Measurements from ENCODE around the gene TNNI3. TPM values are rescaled to one million over a fixed set of nuclear protein-coding genes. Genes with fewer than 3 reads are reported as not detected.

The TNNI3 gene
- total and polyA plus RNA-seq, 9 of the 15 experiments (the other 6 are each of a cell fraction or from before 2014, with no cell fraction given): 4.7 to 158 (median 42.0) TPM

DNA sequence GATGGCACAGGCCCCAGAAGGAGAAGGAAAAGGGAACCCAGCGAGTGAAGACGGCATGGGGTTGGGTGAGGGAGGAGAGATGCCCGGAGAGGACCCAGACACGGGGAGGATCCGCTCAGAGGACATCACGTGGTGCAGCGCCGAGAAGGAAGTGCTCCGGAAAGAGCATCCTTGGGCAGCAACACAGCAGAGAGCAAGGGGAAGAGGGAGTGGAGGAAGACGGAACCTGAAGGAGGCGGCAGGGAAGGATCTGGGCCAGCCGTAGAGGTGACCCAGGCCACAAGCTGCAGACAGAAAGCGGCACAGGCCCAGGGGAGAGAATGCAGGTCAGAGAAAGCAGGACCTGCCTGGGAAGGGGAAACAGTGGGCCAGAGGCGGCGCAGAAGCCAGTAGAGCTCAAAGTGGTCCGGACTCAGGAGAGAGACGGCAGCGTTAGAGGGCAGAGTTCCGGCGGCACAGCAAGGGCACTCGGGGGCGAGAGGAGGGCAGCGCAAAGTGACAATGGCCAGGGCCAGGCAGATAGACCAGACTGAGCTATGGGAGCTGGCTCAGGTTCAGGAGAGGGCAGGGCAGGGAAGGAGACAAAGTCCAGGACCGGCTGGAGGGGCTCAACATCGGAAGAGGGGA lies 41.2 kb downstream of the TNNI3 start (continued):
- TF ChIP-seq, protein P1, sequence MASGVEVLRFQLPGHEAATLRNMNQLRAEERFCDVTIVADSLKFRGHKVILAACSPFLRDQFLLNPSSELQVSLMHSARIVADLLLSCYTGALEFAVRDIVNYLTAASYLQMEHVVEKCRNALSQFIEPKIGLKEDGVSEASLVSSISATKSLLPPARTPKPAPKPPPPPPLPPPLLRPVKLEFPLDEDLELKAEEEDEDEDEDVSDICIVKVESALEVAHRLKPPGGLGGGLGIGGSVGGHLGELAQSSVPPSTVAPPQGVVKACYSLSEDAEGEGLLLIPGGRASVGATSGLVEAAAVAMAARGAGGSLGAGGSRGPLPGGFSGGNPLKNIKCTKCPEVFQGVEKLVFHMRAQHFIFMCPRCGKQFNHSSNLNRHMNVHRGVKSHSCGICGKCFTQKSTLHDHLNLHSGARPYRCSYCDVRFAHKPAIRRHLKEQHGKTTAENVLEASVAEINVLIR (CRISPR knock-in tag; IDR thresholded peaks at IDR 0.05): no peak
- TF ChIP-seq PHB (CRISPR knock-in tag; IDR thresholded peaks at IDR 0.05): no peak
- TF ChIP-seq ZSCAN32 (CRISPR knock-in tag; IDR thresholded peaks at IDR 0.05): no peak
- TF ChIP-seq, protein P2, sequence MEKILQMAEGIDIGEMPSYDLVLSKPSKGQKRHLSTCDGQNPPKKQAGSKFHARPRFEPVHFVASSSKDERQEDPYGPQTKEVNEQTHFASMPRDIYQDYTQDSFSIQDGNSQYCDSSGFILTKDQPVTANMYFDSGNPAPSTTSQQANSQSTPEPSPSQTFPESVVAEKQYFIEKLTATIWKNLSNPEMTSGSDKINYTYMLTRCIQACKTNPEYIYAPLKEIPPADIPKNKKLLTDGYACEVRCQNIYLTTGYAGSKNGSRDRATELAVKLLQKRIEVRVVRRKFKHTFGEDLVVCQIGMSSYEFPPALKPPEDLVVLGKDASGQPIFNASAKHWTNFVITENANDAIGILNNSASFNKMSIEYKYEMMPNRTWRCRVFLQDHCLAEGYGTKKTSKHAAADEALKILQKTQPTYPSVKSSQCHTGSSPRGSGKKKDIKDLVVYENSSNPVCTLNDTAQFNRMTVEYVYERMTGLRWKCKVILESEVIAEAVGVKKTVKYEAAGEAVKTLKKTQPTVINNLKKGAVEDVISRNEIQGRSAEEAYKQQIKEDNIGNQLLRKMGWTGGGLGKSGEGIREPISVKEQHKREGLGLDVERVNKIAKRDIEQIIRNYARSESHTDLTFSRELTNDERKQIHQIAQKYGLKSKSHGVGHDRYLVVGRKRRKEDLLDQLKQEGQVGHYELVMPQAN (IDR thresholded peaks at IDR 0.05; ENCODE audit: borderline replicate concordance): 0 out of 2 replicates have a peak, but pooled peaks have one; percentile 28
- peak; percentile 48 for TF ChIP-seq KDM5B (IDR thresholded peaks at IDR 0.05; ENCODE audit: insufficient replicate concordance, low read depth, low read length)
- TF ChIP-seq, protein P3, sequence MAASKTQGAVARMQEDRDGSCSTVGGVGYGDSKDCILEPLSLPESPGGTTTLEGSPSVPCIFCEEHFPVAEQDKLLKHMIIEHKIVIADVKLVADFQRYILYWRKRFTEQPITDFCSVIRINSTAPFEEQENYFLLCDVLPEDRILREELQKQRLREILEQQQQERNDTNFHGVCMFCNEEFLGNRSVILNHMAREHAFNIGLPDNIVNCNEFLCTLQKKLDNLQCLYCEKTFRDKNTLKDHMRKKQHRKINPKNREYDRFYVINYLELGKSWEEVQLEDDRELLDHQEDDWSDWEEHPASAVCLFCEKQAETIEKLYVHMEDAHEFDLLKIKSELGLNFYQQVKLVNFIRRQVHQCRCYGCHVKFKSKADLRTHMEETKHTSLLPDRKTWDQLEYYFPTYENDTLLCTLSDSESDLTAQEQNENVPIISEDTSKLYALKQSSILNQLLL (CRISPR knock-in tag; IDR thresholded peaks at IDR 0.05; ENCODE audit: borderline replicate concordance): no peak
- TF ChIP-seq ZKSCAN1 (IDR thresholded peaks at IDR 0.05; ENCODE audit: low read depth, low read length): 0 out of 2 replicates have a peak, but pooled peaks have one; percentile 26
- peak; percentile 46 for TF ChIP-seq SAP30 (IDR thresholded peaks at IDR 0.05; ENCODE audit: borderline replicate concordance, insufficient read depth, low read depth, low read length, poor library complexity, severe bottlenecking)
- peak; percentile 91 for TF ChIP-seq TOE1 (IDR thresholded peaks at IDR 0.05; ENCODE audit: borderline replicate concordance)
- TF ChIP-seq TOE1 (CRISPR knock-in tag; IDR thresholded peaks at IDR 0.05; ENCODE audit: borderline replicate concordance, low read depth): no peak
- TF ChIP-seq ZNF24 (IDR thresholded peaks at IDR 0.05): no peak
- TF ChIP-seq, protein P4, sequence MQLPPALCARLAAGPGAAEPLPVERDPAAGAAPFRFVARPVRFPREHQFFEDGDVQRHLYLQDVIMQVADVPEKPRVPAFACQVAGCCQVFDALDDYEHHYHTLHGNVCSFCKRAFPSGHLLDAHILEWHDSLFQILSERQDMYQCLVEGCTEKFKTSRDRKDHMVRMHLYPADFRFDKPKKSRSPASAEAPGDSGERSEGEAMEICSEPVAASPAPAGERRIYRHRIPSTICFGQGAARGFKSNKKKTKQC (CRISPR knock-in tag; IDR thresholded peaks at IDR 0.05): no peak
- no peak for TF ChIP-seq ZBTB17 (CRISPR knock-in tag; IDR thresholded peaks at IDR 0.05)
- no peak for TF ChIP-seq PHF8 (IDR thresholded peaks at IDR 0.05; ENCODE audit: borderline replicate concordance, low read length)
- TF ChIP-seq NR2F6 (CRISPR knock-in tag; IDR thresholded peaks at IDR 0.05): peak; percentile 44; the same call in 1 of the 2 replicates
- peak in 1 of 2 experiments; percentile 49; a peak in 3 of 4 replicates for TF ChIP-seq KDM1A (IDR thresholded peaks at IDR 0.05)
